NT2/D1 (cell line): ENCODE measurements around the gene BSG.

ENCODE experiments used
- DNase-seq: peaks from one replicate; pipeline ENCODE4 v3.0.0-alpha.2; 2011; ENCODE audit warnings: low read depth, low spot score
- H3K27me3 ChIP-seq: 2 replicates; pipeline ENCODE4 v1.6.0; 2011; ENCODE audit warnings: mild to moderate bottlenecking; ENCODE audit not compliant: insufficient read length, insufficient read depth
- H3K36me3 ChIP-seq: 2 replicates; pipeline ENCODE4 v1.6.1; 2011; ENCODE audit warnings: mild to moderate bottlenecking, low read length, mixed read lengths; ENCODE audit not compliant: insufficient read depth, insufficient read length
- H3K4me1 ChIP-seq: 2 replicates; pipeline ENCODE4 v1.5.1; 2011; ENCODE audit not compliant: insufficient read depth, insufficient read length
- H3K4me3 ChIP-seq: 2 replicates; pipeline ENCODE4 v1.5.1; 2011; ENCODE audit warnings: low read depth; ENCODE audit not compliant: insufficient read length
- H3K9ac ChIP-seq: 2 replicates; pipeline ENCODE4 v1.6.0; 2011; ENCODE audit warnings: low read depth; ENCODE audit not compliant: insufficient read length
- H3K9me3 ChIP-seq: 2 replicates; pipeline ENCODE4 v1.5.1; 2011; ENCODE audit warnings: mild to moderate bottlenecking, low read length; ENCODE audit not compliant: insufficient read depth
- SUZ12 ChIP-seq: IDR thresholded peaks from 2 replicates; pipeline ENCODE4 v1.6.1; 2011; ENCODE audit not compliant: insufficient read length, insufficient read depth; ENCODE audit errors: extremely low read depth
- YY1 ChIP-seq: IDR thresholded peaks from 2 replicates; pipeline ENCODE4 v1.6.1; 2011; ENCODE audit not compliant: insufficient read length, insufficient read depth
- ZNF274 ChIP-seq: IDR thresholded peaks from 2 replicates; pipeline ENCODE4 v1.6.1; 2011; ENCODE audit warnings: mild to moderate bottlenecking, low read depth, low read length

BSG gene

GRCh38 chr19:572140-572742 is at the start of gene BSG:
TSS of gene BSG (plus strand) at chr19:572596. CDS start at chr19:572635, 39 bp downstream.
- H3K27me3 ChIP-seq, result peaks cover 6% of the 10 kb centered on the region
- peak; percentile 97 for DNase-seq
- TF ChIP-seq SUZ12 (no peak), ZNF274 (no peak), YY1 (no peak)

GRCh38 chr19:522726-523125 is 49.7 kb upstream of the BSG start:
- Histone ChIP-seq H3K36me3 (peaks cover 9% of the 10 kb centered on the region), H3K4me1 (peaks cover 11% of the 10 kb centered on the region), H3K4me3 (no peak overlapping the region), H3K9ac (no peak overlapping the region), H3K27me3 (peaks cover 2% of the 10 kb centered on the region), H3K9me3 (peaks cover 40% of the 10 kb centered on the region)
- TF ChIP-seq ZNF274 (no peak), SUZ12 (no peak), YY1 (no peak)
- DNase-seq, result no peak

More at GRCh38 chr19:572140-572742, at the start of gene BSG:
- peaks cover 24% of the 10 kb centered on the region for H3K4me1 ChIP-seq
- peak within 1 kb of the TSS; percentile 100 for H3K9ac ChIP-seq
- H3K9me3 ChIP-seq, result no peaks in the 10 kb centered on the region; the same call in 1 of the 2 replicates
- H3K36me3 ChIP-seq, result peaks cover 14% of the 10 kb centered on the region
- H3K4me3 ChIP-seq, result peak within 1 kb of the TSS; percentile 99

GRCh38 chr19:524062-524674 is 48.2 kb upstream of the BSG start:
- DNase-seq, result no peak
- H3K4me1 ChIP-seq, result peaks cover 14% of the 10 kb centered on the region
- no peak overlapping the region for H3K9ac ChIP-seq
- peaks cover 40% of the 10 kb centered on the region for H3K9me3 ChIP-seq
- no peak overlapping the region for H3K4me3 ChIP-seq
- TF ChIP-seq YY1, result no peak
- no peak for TF ChIP-seq SUZ12
- no peak for TF ChIP-seq ZNF274
- H3K36me3 ChIP-seq, result peaks cover 9% of the 10 kb centered on the region
- H3K27me3 ChIP-seq, result peaks cover 2% of the 10 kb centered on the region

GRCh38 chr19:525029-525428 is 47.4 kb upstream of the BSG start:
- TF ChIP-seq YY1 (no peak), SUZ12 (no peak), ZNF274 (no peak)
- peaks cover 2% of the 10 kb centered on the region for H3K27me3 ChIP-seq
- H3K9ac ChIP-seq, result no peak overlapping the region

GRCh38 chr19:525857-526419 is 46.5 kb upstream of the BSG start:
- Histone ChIP-seq H3K4me3 (no peak overlapping the region), H3K27me3 (peaks cover 2% of the 10 kb centered on the region)

More at GRCh38 chr19:525029-525428, 47.4 kb upstream of the BSG start:
- H3K36me3 ChIP-seq, result peaks cover 4% of the 10 kb centered on the region
- H3K9me3 ChIP-seq, result peaks cover 32% of the 10 kb centered on the region
- no peak overlapping the region for H3K4me3 ChIP-seq
- no peak for DNase-seq
- peaks cover 14% of the 10 kb centered on the region for H3K4me1 ChIP-seq

GRCh38 chr19:530134-531008 is 42.0 kb upstream of the BSG start:
- peaks cover 20% of the 10 kb centered on the region for H3K36me3 ChIP-seq
- peaks cover under 1% of the 10 kb centered on the region for H3K27me3 ChIP-seq
- peak overlapping the region; percentile 91 for H3K4me3 ChIP-seq
- TF ChIP-seq ZNF274 (no peak), YY1 (no peak), SUZ12 (no peak)
- DNase-seq, result no peak
- H3K4me1 ChIP-seq, result peaks cover 31% of the 10 kb centered on the region
- no peaks in the 10 kb centered on the region for H3K9me3 ChIP-seq
- peak overlapping the region; percentile 92 for H3K9ac ChIP-seq

More at GRCh38 chr19:525857-526419, 46.5 kb upstream of the BSG start:
- DNase-seq, result no peak
- no peak for TF ChIP-seq SUZ12
- no peak for TF ChIP-seq YY1
- no peak for TF ChIP-seq ZNF274
- Histone ChIP-seq H3K9ac (no peak overlapping the region), H3K9me3 (peaks cover 23% of the 10 kb centered on the region), H3K4me1 (peaks cover 17% of the 10 kb centered on the region), H3K36me3 (peaks cover under 1% of the 10 kb centered on the region)
